NCI-H2227 (cell line): ENCODE results near the gene HIVEP2.

Experiments
- DNase-seq: peaks from one replicate; lab custom pipeline; 2025; ENCODE audit not compliant: unreplicated experiment; lab: John Stamatoyannopoulos, UW

The HIVEP2 gene

DNA sequence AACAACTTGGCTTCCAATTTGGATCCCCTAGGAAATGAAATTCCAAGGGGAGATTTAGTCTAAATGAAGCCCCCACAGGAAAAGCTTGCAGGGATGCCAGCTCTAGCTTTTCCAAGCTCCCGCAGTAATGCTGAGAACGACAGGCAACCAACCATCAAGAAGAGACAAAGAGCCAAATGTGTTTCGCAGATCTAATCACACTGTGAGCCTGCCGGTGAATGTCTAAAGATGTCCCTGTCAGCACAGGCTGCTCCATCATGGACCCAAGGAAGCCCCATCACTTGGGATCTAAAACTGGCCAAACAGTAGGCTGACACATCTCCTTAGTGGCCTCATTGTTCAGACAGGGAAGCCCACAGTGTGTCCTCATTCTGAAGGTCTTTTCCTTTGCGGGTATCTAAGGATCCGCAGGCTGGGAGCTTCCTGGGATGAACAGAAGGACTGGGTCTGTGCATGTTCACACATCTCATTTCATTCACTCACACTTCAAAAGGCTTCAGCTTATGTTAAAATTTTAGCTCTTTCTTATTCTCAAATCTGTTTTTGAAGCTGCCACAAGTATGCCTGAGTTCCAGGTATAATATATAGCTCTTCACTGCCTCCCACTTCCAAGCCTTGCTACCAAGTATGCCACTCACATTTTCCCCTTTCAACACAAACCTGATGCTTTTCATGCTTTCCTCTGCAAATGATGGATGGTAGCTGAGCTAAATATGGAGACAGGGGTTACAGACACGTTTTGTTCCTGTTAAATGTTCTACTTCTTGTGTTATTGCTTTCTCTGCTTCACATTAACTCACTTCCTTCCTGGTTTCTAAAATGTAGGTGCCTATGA is 229.8 kb downstream of the HIVEP2 start:
- no peak for DNase-seq

DNA sequence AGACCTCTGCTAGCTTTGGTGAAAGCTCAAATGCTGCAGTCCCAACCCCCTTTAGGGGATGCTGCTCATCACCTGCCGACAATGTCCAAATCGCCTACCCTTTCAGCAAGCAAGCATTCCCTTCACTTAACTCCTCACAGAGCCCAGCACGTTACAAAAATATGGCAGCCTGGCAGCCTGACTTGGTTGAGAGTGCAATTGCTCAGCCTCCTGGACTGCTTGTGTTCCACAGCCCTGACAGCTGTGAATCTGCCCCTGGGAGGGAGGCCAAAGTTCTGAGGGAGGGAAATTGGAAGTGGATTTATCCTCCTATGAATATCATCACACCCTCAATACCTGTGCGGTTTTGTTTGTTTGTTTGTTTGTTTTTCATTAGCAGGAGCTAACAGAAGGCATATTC is 231.0 kb downstream of the HIVEP2 start:
- no peak for DNase-seq

DNA sequence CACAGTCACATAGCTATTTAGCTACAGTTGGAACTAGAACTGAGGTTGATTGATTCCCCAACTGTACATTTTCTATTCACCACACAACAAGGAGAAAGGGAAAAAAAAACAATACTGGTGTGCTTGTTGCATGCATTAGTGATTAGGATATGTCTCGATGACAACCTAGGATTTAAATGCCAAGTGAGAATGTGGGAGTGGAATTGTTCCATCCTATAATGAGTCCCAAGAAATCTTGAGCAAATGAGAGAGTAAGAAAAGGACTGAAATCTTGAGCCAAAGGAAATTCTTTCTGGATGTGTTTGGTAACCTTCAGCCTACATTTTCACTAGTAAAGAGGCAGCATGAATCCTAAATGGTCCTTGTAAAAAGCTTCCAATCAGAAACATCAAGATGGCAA is 232.7 kb downstream of the HIVEP2 start:
- no peak for DNase-seq

DNA sequence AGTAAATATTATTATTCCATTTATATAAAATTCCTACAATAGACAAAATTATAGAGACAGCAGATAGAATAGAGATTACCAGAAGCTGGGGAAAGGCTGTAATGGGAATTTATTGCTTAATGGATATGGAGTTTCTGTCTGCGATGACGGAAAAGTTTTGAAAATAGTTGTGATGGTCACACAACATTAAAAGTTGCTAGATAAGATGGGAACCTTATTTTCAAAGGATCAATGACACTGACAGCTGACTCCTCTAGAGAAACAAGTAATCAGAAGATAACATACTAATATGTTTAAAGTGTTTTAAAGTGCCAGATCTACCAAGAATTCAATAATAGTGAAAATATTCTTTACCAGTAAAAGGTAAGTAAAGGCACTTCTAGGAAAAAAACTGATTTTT is 236.3 kb downstream of the HIVEP2 start:
- DNase-seq, result no peak

DNA sequence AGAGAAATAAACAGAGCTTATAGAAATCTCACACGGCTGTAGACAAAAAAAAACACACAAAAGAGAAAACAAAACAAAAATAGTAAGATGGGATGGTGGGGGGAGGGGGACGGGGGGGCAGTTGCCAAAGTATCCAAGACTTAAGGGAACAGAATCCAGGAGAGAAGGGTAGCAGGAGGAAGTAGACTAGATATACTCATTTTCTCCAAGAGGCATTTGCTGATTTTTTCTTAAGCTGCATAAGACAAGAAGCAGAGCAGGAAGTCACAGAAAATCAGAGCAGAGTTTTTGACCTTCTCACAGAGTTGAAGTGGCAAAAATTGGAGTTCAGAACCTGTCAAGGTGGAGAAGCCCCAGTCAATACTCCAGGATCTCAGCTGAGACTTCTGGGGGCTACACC is 237.7 kb downstream of the HIVEP2 start:
- no peak for DNase-seq

DNA sequence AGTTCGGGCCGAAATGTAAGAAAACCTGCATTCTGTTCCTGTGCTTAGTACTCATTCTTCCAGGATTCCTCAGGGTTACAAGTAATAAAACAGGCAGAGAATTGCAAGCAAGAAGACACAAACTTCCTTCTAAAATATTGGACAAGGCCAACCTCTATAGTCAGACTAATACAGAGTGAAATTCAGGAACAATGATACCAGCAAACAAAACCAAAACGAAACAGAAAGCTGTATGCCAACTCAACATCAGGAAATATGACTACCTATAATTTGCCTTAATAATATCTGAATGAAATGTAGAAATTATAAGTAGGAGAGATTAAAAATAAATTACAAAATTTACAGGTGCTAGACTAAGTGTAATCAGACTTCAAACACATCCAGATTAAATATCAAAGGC is 238.8 kb downstream of the HIVEP2 start:
- DNase-seq, result no peak

DNA sequence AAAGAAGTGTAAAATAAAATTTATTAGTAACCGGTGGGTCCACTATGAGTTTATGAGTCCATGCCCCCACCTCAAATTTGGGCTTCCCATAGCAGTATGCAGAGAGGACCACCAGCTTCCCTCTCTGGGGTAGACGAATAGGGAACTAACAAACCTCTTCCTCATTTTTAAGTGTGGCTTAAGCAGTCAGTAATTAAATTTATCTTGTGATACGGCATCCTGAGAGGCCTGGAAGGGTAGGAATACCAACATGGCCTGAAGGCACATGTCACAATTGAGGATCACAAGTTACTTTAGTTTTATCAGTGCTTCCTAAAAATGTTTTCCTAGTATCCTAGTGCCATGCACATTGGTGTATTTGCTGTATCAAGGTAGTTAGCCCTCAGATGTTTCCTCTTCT is 239.9 kb downstream of the HIVEP2 start:
- no peak for DNase-seq

DNA sequence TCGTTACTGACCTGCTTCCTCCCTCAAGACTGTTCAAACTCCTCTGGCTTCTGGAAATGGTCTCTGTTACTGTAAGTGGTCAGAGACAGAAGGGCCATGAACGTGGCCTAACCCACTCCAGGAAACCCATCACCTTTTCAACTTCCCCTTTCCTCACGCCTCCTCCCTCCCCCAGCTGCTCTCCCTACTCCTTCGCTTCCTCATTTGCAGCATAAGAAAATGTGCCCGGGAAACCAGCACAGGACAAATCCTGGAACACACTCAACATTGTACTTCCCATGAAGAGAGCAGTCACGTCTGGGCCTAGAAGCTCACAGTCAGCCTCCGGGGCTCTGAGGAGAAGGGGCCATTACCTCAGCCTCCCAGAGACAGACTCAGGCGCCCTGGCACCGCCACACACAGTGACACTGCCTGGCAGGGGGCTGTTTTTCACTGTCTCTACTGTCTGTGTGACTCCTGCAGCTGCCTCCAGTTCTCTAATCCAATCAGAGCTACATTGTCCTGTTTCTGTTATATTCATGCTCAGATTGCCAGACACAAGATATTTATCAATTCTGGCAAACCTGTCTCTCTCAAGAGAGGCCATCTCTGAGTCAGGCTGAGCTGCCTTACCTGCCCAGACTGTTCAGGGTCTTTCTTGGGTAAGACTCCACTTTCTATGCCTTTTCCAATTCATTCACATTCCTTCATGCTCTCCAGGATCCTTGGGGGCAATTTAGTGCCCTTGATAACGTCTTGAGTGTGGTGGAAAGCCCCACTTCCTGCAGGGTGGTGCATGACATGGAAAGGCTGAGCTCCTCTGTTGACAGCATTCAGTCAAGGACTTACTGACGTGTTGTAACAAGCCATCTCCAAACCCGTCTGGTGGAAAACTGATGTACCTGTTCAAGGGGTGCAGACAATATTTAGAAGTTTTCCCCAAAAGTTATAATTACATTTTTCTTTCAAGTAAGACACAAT is 242.2 kb downstream of the HIVEP2 start:
- no peak for DNase-seq
